SK-N-SH treated with all-trans-retinoic acid at 6 μM for 48 hours (cell line): ENCODE data around the gene SLX9.

ENCODE experiments used
- ATAC-seq: fragments of 200-7000 bp; cut with Tn5 transposase; 3 replicates; pipeline ENCODE4 v1.9.1; 2020; ENCODE audit warnings: mild to moderate bottlenecking, moderate library complexity
- ARNTL ChIP-seq: fragments of 450-650 bp; formaldehyde crosslinking; IDR thresholded peaks from 2 replicates; pipeline ENCODE4 v1.5.0; 2020; ENCODE audit warnings: low read depth, mild to moderate bottlenecking, moderate library complexity, borderline replicate concordance
- BACH2 ChIP-seq: fragments of 250-450 bp; sonication (Bioruptor Pico); IDR thresholded peaks from 2 replicates; pipeline ENCODE4 v1.9.0; 2021; ENCODE audit warnings: mild to moderate bottlenecking, borderline replicate concordance
- CSDC2 ChIP-seq: fragments of 250-450 bp; sonication (Bioruptor Pico); IDR thresholded peaks from 2 replicates; pipeline ENCODE4 v1.5.0; 2020; ENCODE audit warnings: mild to moderate bottlenecking, moderate library complexity
- ESRRG ChIP-seq: fragments of 250-450 bp; sonication (Bioruptor Pico); IDR thresholded peaks from 2 replicates; pipeline ENCODE4 v1.6.1; 2021; ENCODE audit warnings: mild to moderate bottlenecking
- GLIS3 ChIP-seq: fragments of 250-450 bp; sonication (Bioruptor Pico); IDR thresholded peaks from 2 replicates; pipeline ENCODE4 v1.5.0; 2020; ENCODE audit warnings: mild to moderate bottlenecking, moderate library complexity
- ISL1 ChIP-seq: fragments of 250-450 bp; sonication (Bioruptor Pico); IDR thresholded peaks from 2 replicates; pipeline ENCODE4 v2.1.2; 2022; ENCODE audit warnings: mild to moderate bottlenecking, moderate library complexity
- PPARA ChIP-seq: fragments of 250-450 bp; sonication (Bioruptor Pico); IDR thresholded peaks from 2 replicates; pipeline ENCODE4 v1.5.0; 2020; ENCODE audit warnings: mild to moderate bottlenecking, borderline replicate concordance
- RARB ChIP-seq: fragments of 250-450 bp; sonication (Bioruptor Pico); IDR thresholded peaks from 2 replicates; pipeline ENCODE4 v1.8.0; 2021; ENCODE audit warnings: mild to moderate bottlenecking, moderate library complexity
- TCF4 ChIP-seq: fragments of 250-450 bp; sonication (Bioruptor Pico); IDR thresholded peaks from 2 replicates; pipeline ENCODE4 v1.8.0; 2021; ENCODE audit warnings: mild to moderate bottlenecking, moderate library complexity, borderline replicate concordance
- TOX ChIP-seq: fragments of 250-450 bp; sonication (Bioruptor Pico); IDR thresholded peaks from 2 replicates; pipeline ENCODE4 v1.8.0; 2021; ENCODE audit warnings: mild to moderate bottlenecking, moderate library complexity, borderline replicate concordance
- TSHZ2 ChIP-seq: fragments of 250-450 bp; sonication (Bioruptor Pico); IDR thresholded peaks from 2 replicates; pipeline ENCODE4 v1.5.0; 2020; ENCODE audit warnings: mild to moderate bottlenecking, moderate library complexity
- ZC3H10 ChIP-seq: fragments of 250-450 bp; sonication (Bioruptor Pico); IDR thresholded peaks from 2 replicates; pipeline ENCODE4 v1.5.1; 2021; ENCODE audit warnings: mild to moderate bottlenecking, moderate library complexity
- ZFP3 ChIP-seq: fragments of 250-450 bp; sonication (Bioruptor Pico); IDR thresholded peaks from 2 replicates; pipeline ENCODE4 v1.5.0; 2020; ENCODE audit warnings: mild to moderate bottlenecking, moderate library complexity
- ZFP30 ChIP-seq: fragments of 450-650 bp; formaldehyde crosslinking; IDR thresholded peaks from 2 replicates; pipeline ENCODE4 v1.5.0; 2022; ENCODE audit warnings: mild to moderate bottlenecking, moderate library complexity
- ZNF565 ChIP-seq: fragments of 450-650 bp; formaldehyde crosslinking; conservative IDR thresholded peaks from 2 replicates; pipeline ENCODE4 v1.5.0; 2020; ENCODE audit warnings: low read depth, mild to moderate bottlenecking, moderate library complexity
- ZNF70 ChIP-seq: fragments of 450-650 bp; formaldehyde crosslinking; IDR thresholded peaks from 2 replicates; pipeline ENCODE4 v1.5.0; 2020; ENCODE audit warnings: mild to moderate bottlenecking, moderate library complexity
- ZNF8 ChIP-seq: fragments of 450-650 bp; formaldehyde crosslinking; IDR thresholded peaks from 2 replicates; pipeline ENCODE4 v1.5.0; 2020; ENCODE audit warnings: mild to moderate bottlenecking, moderate library complexity
- TF ChIP-seq, protein P1 (sequence below): fragments of 250-450 bp; sonication (Bioruptor Pico); IDR thresholded peaks from 2 replicates; pipeline ENCODE4 v1.5.1; 2021; ENCODE audit warnings: mild to moderate bottlenecking, moderate library complexity
- TF ChIP-seq, protein P2 (sequence below): fragments of 250-450 bp; sonication (Bioruptor Pico); IDR thresholded peaks from 2 replicates; pipeline ENCODE4 v1.8.0; 2020; ENCODE audit warnings: mild to moderate bottlenecking, moderate library complexity, borderline replicate concordance
- TF ChIP-seq, protein P3 (sequence below): fragments of 250-450 bp; sonication (Bioruptor Pico); IDR thresholded peaks from 2 replicates; pipeline ENCODE4 v1.8.0; 2021; ENCODE audit warnings: low read depth, mild to moderate bottlenecking, moderate library complexity, borderline replicate concordance
- TF ChIP-seq, protein P4 (sequence below): fragments of 250-450 bp; sonication (Bioruptor Pico); IDR thresholded peaks from 2 replicates; pipeline ENCODE4 v1.5.1; 2020; ENCODE audit warnings: low read depth, mild to moderate bottlenecking, moderate library complexity

The SLX9 gene

DNA sequence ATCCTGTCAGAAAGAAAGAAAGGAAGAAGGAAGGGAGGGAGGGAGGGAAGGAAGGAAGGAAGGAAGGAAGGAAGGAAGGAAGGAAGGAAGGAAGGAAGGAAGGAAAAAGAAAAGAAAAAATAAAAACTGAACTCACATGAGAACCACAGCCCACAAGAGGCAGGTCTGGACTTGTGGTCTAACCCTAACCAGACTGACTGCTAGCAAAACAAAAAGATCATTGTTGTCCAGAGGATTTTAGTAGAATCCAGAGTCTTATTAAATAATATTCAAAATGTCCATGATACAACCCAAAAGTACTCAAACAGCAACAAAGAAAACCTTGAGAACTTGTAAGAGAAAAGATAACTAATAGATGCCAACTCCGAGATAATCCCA lies 14.5 kb upstream of the SLX9 start:
- ATAC-seq = no peak
- TF ChIP-seq GLIS3 (CRISPR knock-in tag) = no peak
- no peak for TF ChIP-seq TOX (CRISPR knock-in tag)
- no peak for TF ChIP-seq TCF4 (CRISPR knock-in tag)
- TF ChIP-seq TSHZ2 (CRISPR knock-in tag) = no peak
- TF ChIP-seq, protein P1, sequence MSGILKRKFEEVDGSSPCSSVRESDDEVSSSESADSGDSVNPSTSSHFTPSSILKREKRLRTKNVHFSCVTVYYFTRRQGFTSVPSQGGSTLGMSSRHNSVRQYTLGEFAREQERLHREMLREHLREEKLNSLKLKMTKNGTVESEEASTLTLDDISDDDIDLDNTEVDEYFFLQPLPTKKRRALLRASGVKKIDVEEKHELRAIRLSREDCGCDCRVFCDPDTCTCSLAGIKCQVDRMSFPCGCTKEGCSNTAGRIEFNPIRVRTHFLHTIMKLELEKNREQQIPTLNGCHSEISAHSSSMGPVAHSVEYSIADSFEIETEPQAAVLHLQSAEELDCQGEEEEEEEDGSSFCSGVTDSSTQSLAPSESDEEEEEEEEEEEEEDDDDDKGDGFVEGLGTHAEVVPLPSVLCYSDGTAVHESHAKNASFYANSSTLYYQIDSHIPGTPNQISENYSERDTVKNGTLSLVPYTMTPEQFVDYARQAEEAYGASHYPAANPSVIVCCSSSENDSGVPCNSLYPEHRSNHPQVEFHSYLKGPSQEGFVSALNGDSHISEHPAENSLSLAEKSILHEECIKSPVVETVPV (CRISPR knock-in tag) = no peak
- TF ChIP-seq, protein P2, sequence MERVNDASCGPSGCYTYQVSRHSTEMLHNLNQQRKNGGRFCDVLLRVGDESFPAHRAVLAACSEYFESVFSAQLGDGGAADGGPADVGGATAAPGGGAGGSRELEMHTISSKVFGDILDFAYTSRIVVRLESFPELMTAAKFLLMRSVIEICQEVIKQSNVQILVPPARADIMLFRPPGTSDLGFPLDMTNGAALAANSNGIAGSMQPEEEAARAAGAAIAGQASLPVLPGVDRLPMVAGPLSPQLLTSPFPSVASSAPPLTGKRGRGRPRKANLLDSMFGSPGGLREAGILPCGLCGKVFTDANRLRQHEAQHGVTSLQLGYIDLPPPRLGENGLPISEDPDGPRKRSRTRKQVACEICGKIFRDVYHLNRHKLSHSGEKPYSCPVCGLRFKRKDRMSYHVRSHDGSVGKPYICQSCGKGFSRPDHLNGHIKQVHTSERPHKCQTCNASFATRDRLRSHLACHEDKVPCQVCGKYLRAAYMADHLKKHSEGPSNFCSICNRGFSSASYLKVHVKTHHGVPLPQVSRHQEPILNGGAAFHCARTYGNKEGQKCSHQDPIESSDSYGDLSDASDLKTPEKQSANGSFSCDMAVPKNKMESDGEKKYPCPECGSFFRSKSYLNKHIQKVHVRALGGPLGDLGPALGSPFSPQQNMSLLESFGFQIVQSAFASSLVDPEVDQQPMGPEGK (CRISPR knock-in tag) = no peak
- no peak for TF ChIP-seq ZC3H10 (CRISPR knock-in tag)
- TF ChIP-seq ZNF70 (CRISPR knock-in tag) = no peak
- no peak for TF ChIP-seq ZNF565 (CRISPR knock-in tag)
- TF ChIP-seq, protein P3, sequence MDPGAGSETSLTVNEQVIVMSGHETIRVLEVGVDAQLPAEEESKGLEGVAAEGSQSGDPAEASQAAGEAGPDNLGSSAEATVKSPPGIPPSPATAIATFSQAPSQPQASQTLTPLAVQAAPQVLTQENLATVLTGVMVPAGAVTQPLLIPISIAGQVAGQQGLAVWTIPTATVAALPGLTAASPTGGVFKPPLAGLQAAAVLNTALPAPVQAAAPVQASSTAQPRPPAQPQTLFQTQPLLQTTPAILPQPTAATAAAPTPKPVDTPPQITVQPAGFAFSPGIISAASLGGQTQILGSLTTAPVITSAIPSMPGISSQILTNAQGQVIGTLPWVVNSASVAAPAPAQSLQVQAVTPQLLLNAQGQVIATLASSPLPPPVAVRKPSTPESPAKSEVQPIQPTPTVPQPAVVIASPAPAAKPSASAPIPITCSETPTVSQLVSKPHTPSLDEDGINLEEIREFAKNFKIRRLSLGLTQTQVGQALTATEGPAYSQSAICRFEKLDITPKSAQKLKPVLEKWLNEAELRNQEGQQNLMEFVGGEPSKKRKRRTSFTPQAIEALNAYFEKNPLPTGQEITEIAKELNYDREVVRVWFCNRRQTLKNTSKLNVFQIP = no peak
- TF ChIP-seq, protein P4, sequence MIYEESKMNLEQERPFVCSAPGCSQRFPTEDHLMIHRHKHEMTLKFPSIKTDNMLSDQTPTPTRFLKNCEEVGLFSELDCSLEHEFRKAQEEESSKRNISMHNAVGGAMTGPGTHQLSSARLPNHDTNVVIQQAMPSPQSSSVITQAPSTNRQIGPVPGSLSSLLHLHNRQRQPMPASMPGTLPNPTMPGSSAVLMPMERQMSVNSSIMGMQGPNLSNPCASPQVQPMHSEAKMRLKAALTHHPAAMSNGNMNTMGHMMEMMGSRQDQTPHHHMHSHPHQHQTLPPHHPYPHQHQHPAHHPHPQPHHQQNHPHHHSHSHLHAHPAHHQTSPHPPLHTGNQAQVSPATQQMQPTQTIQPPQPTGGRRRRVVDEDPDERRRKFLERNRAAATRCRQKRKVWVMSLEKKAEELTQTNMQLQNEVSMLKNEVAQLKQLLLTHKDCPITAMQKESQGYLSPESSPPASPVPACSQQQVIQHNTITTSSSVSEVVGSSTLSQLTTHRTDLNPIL = no peak
- no peak for TF ChIP-seq BACH2 (CRISPR knock-in tag)
- no peak for TF ChIP-seq ZFP30 (CRISPR knock-in tag)
- no peak for TF ChIP-seq ZFP3
- no peak for TF ChIP-seq ISL1
- no peak for TF ChIP-seq ARNTL (CRISPR knock-in tag)
- no peak for TF ChIP-seq ZNF8 (CRISPR knock-in tag)
- no peak for TF ChIP-seq PPARA (CRISPR knock-in tag)
- TF ChIP-seq ESRRG = no peak
- TF ChIP-seq RARB (CRISPR knock-in tag) = no peak

DNA sequence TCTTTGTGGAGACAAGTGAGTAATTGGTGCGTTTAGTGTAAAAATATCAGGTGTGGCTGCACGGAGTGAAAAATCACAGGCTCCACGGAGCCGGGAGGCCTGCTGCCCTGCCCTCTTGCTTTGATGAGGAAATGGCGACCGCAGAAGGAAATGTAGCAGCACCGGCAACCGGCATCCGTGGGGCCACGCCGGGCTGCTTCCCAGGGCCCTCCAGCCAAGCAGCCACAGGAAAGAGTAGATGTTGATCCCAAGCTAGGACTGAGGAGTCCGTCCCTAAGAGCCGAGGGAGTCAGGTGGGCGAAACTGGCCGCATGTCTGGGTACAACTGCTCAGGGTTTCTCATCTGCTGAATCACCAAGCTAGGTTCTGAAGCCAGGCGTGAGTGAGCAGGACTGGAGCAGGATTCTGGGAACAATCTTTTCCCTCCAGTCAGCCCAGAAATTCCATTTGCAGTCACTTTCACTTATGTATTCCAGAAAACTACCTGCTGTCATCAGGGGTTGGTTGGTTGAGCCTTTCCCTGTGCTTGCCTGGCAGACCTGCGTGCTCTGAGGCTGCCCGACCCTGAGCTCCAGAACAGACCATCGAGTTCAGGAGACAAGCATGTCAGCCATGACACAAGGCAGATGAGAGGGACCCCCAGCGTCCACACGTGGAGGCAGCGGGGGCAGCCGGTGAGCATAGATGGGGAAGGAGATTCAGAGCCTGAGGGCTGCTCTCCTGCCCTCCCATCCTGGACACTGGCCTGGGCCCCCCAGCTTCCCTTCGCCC lies 13.3 kb upstream of the SLX9 start:
- no peak for ATAC-seq
- TF ChIP-seq ARNTL (CRISPR knock-in tag) (no peak), PPARA (CRISPR knock-in tag) (no peak), TOX (CRISPR knock-in tag) (no peak), TSHZ2 (CRISPR knock-in tag) (no peak), CSDC2 (no peak)
- TF ChIP-seq, protein P4 = no peak
